PC-3 (cell line): ENCODE data around the gene RIPK3. TPM values are rescaled to one million over a fixed set of nuclear protein-coding genes. Genes with fewer than 3 reads are reported as not detected.

Experiments
- ATAC-seq: fragments of 200-7000 bp; cut with Tn5 transposase; 2 replicates; pipeline ENCODE4 v1.9.1; 2020; ENCODE audit warnings: mild to moderate bottlenecking, moderate library complexity
- BruUV-seq: library from RNA; stranded (reverse); fragments of 400-500 nt; replicated peaks from 2 replicates; lab custom pipeline; 2021; lab: Mats Ljungman, UMichigan
- CTCF ChIA-PET: fragments of 300-600 bp; sonication (Branson Sonifier 250); formaldehyde crosslinking; loops from one replicate; lab custom pipeline; 2022; ENCODE audit warnings: antibody characterized with exemption; lab: Charles Lee
- POLR2A ChIA-PET: fragments of 300-600 bp; sonication (Branson Sonifier 250); formaldehyde crosslinking; loops from one replicate; lab custom pipeline; 2022; ENCODE audit warnings: antibody characterized with exemption; ENCODE audit not compliant: unreplicated experiment; lab: Charles Lee
- DNase-seq: peaks from one replicate; pipeline ENCODE4 v3.0.0-alpha.2; 2015
- H2AFZ ChIP-seq: fragments of 300-600 bp; sonication (generic); 2 replicates; pipeline ENCODE4 v1.6.0; 2016; ENCODE audit warnings: antibody characterized with exemption, low read length
- H3F3A ChIP-seq: fragments of 300-600 bp; sonication (generic); one replicate; pipeline ENCODE4 v1.6.0; 2017; ENCODE audit warnings: antibody characterized with exemption, low read length, control low read depth, mild to moderate bottlenecking; ENCODE audit not compliant: unreplicated experiment
- H3K27ac ChIP-seq: fragments of 300-600 bp; sonication (generic); 2 replicates; pipeline ENCODE4 v1.5.1; 2016; ENCODE audit warnings: mild to moderate bottlenecking, low read length
- H3K27me3 ChIP-seq: fragments of 300-600 bp; sonication (generic); 2 replicates; pipeline ENCODE4 v1.6.1; 2016; ENCODE audit warnings: low read length, mixed read lengths
- H3K36me3 ChIP-seq: fragments of 300-600 bp; sonication (generic); 2 replicates; pipeline ENCODE4 v1.6.1; 2016; ENCODE audit warnings: low read depth, mixed run types, low read length, mixed read lengths
- H3K4me1 ChIP-seq: fragments of 300-600 bp; sonication (generic); 2 replicates; pipeline ENCODE4 v1.5.1; 2016; ENCODE audit warnings: low read length; ENCODE audit not compliant: insufficient read depth
- H3K4me2 ChIP-seq: fragments of 300-600 bp; sonication (generic); 2 replicates; pipeline ENCODE4 v1.6.0; 2016; ENCODE audit warnings: low read length
- H3K4me3 ChIP-seq: fragments of 300-600 bp; sonication (generic); 2 replicates; pipeline ENCODE4 v1.5.1; 2016; ENCODE audit warnings: mild to moderate bottlenecking, low read length, mixed read lengths
- H3K79me2 ChIP-seq: fragments of 300-600 bp; sonication (generic); 2 replicates; pipeline ENCODE4 v1.6.1; 2017; ENCODE audit warnings: low read length, mixed read lengths
- H3K9ac ChIP-seq: fragments of 300-600 bp; sonication (generic); 2 replicates; pipeline ENCODE4 v1.6.0; 2016; ENCODE audit warnings: mild to moderate bottlenecking, low read length
- H3K9me2 ChIP-seq: fragments of 300-600 bp; sonication (generic); replicated peaks from 2 replicates; pipeline ENCODE4 v1.6.1; 2016; ENCODE audit warnings: mixed run types, low read length, mixed read lengths
- H3K9me3 ChIP-seq: fragments of 300-600 bp; sonication (generic); 2 replicates; pipeline ENCODE4 v1.6.1; 2016; ENCODE audit warnings: low read length, mixed read lengths
- H4K20me1 ChIP-seq: fragments of 300-600 bp; sonication (generic); 2 replicates; pipeline ENCODE4 v1.6.1; 2016; ENCODE audit warnings: low read length, mixed read lengths
- CTCF ChIP-seq: fragments of 300-600 bp; sonication (generic); conservative IDR thresholded peaks from 2 replicates; pipeline ENCODE4 v1.5.1; 2017; ENCODE audit warnings: antibody characterized with exemption, low read depth, mild to moderate bottlenecking, low read length
- EZH2 ChIP-seq: fragments of 300-600 bp; sonication (generic); IDR thresholded peaks from one replicate; pipeline ENCODE4 v1.6.1; 2017; ENCODE audit warnings: antibody characterized with exemption, mild to moderate bottlenecking, low read length; ENCODE audit not compliant: unreplicated experiment
- EZH2phosphoT487 ChIP-seq: fragments of 300-600 bp; sonication (generic); IDR thresholded peaks from 2 replicates; pipeline ENCODE4 v1.6.1; 2018; ENCODE audit warnings: mild to moderate bottlenecking, antibody characterized with exemption, low read length, borderline replicate concordance
- intact Hi-C: fragments of 100-400 bp; cut with micrococcal nuclease; formaldehyde crosslinking; loops from 2 replicates; pipeline ENCODE4 v1.9.0; 2023
- total RNA-seq: library from RNA; depleted of rRNA; stranded (reverse); fragments of >200 nt; gene quantifications from 2 replicates; pipeline ENCODE4 v1.2.3, GENCODE V29; 2014

RIPK3 gene
- total RNA-seq, 1 experiment from 2014 or later, result not detected

GRCh38 chr14:24334431-24335291 lies 5.1 kb downstream of the RIPK3 start, which contains the start of gene ADCY4:
Gene ADCY4, minus strand, starts transcription at chr14:24335071. Its CDS starts 419 bp downstream, at chr14:24334652.
- Histone ChIP-seq H3K4me3 (peak within 1 kb of the TSS; percentile 47; the same call in 1 of the 2 replicates), H3F3A (no peaks in the 10 kb centered on the region), H3K9ac (no peak within 1 kb of the TSS), H3K4me2 (peak within 1 kb of the TSS; percentile 58), H3K36me3 (no peaks in the 10 kb centered on the region), H3K9me2 (no peaks in the 10 kb centered on the region), H3K79me2 (no peaks in the 10 kb centered on the region), H3K4me1 (peaks cover 5% of the 10 kb centered on the region; the same call in 1 of the 2 replicates), H3K27me3 (no peaks in the 10 kb centered on the region), H2AFZ (peak within 1 kb of the TSS; percentile 73), H3K27ac (no peak within 1 kb of the TSS), H4K20me1 (no peaks in the 10 kb centered on the region), H3K9me3 (no peaks in the 10 kb centered on the region)
- TF ChIP-seq EZH2 (no peak), CTCF (no peak), EZH2phosphoT487 (no peak)
- DNase-seq (no peak), ATAC-seq (no peak)
- intact Hi-C loops, result no loop called here
- CTCF ChIA-PET, result no interaction called here
- no TSS peak for BruUV-seq
- POLR2A ChIA-PET, result no interaction called here

- H3K36me3 ChIP-seq, result no peaks in the 10 kb centered on the region
- TF ChIP-seq EZH2phosphoT487, result no peak
- TF ChIP-seq CTCF, result peak; percentile 76
- no peaks in the 10 kb centered on the region for H3K79me2 ChIP-seq
- H3K9me2 ChIP-seq, result no peaks in the 10 kb centered on the region
- DNase-seq, result peak; percentile 65
- peak; percentile 69 for ATAC-seq
- H3K4me2 ChIP-seq, result no peak overlapping the region
- no peak overlapping the region for H3K4me3 ChIP-seq
- ChIA-PET POLR2A (no interaction called here), CTCF (interaction anchor here (0.7 to 1.5 kb wide), 3 partner anchors 99 to 196 kb away, joined by 5 to 27 read pairs (median 8); partner anchors contain the start of genes KHNYN and PSME1)
- no peaks in the 10 kb centered on the region for H3F3A ChIP-seq
- no peak overlapping the region for H3K9ac ChIP-seq
- H3K27ac ChIP-seq, result no peak overlapping the region
- intact Hi-C loops, result loop anchor here (2.0 kb wide), 1 partner anchor 34 kb away; no protein-coding TSS in a partner anchor
- H3K9me3 ChIP-seq, result no peaks in the 10 kb centered on the region
- H2AFZ ChIP-seq, result peak overlapping the region; percentile 33; the same call in 1 of the 2 replicates
- no peaks in the 10 kb centered on the region for H4K20me1 ChIP-seq
- no peaks in the 10 kb centered on the region for H3K27me3 ChIP-seq
- H3K4me1 ChIP-seq, result peaks cover 5% of the 10 kb centered on the region; the same call in 1 of the 2 replicates
- BruUV-seq, result no TSS peak
Measured at GRCh38 chr14:24332268-24332993, 7.4 kb downstream of the RIPK3 start.
